IPS-NIHi7 (cell line): Measurements from ENCODE around the gene TRIM28.
"Not testable (repeated sequence)": the region's sequence is repeated elsewhere in the genome, so short reads cannot be mapped to it uniquely, and the experiment has no call there.

Experiments used
- DNase-seq: peaks from one replicate; pipeline ENCODE4 v3.0.0; 2012; ENCODE audit warnings: mixed read lengths; ENCODE audit errors: extremely low spot score

Gene TRIM28

DNA sequence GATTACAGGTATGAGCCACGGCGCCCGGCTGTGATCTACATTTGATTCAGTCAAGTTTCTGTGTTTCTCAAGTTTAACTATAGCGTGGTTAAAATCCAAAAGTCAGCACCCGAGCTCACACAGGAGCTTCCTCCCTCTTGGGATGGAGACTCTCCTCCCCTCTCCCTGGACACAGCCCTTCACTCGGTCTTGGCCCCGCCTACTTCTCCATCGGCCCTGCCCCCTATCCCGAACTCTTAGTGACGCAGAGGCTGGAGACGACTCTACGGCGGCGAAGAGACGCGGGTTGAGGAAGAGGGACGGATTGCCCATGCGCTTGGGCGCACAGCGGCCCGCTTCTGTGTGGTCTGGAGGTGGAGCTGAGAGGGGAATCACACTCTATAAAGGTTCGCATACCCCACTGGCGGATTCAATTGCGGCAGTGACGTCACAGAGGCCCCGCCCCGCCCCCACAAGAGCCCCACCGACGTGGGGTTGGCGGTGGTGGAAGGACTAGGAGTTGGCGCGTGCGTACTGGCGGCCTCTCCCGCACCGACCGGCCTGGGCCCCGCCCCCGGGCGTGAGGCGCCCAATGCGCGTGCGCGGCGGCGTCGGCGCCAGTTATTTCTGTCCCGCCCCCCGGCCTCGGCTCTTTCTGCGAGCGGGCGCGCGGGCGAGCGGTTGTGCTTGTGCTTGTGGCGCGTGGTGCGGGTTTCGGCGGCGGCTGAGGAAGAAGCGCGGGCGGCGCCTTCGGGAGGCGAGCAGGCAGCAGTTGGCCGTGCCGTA lies at the start of gene TRIM28:
TSS of gene TRIM28 (plus strand) at position 239 of the 765 bp plus-strand sequence. CDS start 694 bp downstream, outside the sequence.
- peak; percentile 97 for DNase-seq

DNA sequence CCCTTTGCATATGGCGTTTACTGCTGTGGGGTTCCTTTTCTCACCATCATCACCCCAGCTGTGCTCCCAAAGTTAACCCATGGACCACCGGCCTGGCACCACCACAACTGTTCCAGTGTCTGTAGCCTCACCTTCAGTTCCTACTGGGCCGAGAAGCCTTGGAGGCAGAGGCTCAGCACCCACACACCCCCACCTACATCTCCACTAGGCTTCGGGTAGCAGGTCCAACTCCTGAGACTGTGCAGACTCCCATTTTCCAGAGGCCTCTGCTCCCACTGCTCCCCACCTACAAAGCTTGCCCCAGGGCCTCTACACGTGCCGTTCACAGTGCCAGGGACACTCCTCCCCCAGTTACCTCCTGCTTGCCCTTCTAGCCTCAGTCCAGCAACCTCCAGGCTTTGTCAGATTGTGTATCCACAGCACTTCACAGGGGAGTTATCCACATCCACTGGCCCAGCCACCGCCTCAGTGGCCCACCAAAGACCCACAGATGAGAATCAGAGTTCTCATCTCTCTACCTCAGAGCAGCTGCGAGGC lies 46.2 kb upstream of the TRIM28 start:
- DNase-seq = no peak

- no peak for DNase-seq
Measured at GRCh38 chr19:58498316-58499020, 45.4 kb upstream of the TRIM28 start.

- peak; percentile 100 for DNase-seq
Measured at GRCh38 chr19:58499021-58499927, 44.6 kb upstream of the TRIM28 start.

- no peak for DNase-seq
Measured at GRCh38 chr19:58500242-58500641, 43.6 kb upstream of the TRIM28 start.

DNA sequence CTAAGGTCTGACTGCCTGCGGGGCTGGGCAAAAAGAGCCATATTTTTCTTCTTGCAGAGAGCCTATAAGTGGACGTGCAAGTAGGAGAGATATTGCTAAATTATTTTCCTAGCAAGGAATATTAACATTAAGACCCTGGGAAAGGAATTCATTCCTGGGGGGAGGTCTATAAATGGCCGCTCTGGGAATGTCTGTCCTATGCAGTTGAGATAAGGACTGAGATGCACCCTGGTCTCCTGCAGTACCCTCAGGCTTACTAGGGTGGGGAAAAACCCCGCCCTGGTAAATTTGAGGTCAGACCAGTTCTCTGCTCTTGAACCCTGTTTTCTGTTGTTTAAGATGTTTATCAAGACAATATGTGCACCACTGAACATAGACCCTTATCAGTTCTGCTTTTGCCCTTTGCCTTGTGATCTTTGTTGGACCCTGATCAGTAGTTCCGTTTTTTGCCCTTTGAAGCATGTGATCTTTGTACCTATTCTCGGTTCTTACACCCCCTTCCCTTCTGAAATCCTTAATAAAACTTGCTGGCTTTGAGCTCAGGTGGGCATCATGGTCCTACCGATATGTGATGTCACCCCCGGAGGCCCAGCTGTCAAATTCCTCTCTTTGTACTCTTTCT lies 36.2 kb upstream of the TRIM28 start:
- not testable (repeated sequence) for DNase-seq

DNA sequence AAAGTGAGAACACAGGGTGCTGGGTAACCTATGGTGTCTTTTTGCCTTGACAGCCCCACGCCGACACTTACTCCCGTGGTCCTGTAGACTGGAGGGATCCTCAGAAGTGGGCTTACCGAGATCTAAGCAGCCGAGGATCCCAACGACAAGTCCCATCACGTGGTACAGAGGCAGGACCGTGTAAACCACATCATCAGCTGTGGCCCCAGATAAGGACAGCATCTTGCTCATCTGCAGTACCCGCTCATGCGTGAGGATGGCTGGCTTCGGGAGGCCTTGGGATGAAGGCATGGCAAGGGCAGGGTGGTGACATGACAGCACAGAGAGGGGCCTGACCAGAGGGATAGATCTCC lies 34.2 kb upstream of the TRIM28 start:
- DNase-seq = no peak

GRCh38 chr19:58510084-58510862 lies 33.6 kb upstream of the TRIM28 start:
- DNase-seq = no peak

- no peak for DNase-seq
Measured at GRCh38 chr19:58511353-58512208, 32.3 kb upstream of the TRIM28 start, which contains the start of gene SLC27A5. SLC27A5 (minus strand) TSS chr19:58511992; CDS start chr19:58511955, 37 bp downstream.

GRCh38 chr19:58513213-58513693 lies 30.6 kb upstream of the TRIM28 start:
- DNase-seq = no peak

GRCh38 chr19:58513694-58514563 lies 29.9 kb upstream of the TRIM28 start:
- DNase-seq = peak; percentile 97

- DNase-seq = no peak
Measured at GRCh38 chr19:58514564-58515022, 29.3 kb upstream of the TRIM28 start.

- DNase-seq = no peak
Measured at GRCh38 chr19:58515259-58515658, 28.6 kb upstream of the TRIM28 start.

DNA sequence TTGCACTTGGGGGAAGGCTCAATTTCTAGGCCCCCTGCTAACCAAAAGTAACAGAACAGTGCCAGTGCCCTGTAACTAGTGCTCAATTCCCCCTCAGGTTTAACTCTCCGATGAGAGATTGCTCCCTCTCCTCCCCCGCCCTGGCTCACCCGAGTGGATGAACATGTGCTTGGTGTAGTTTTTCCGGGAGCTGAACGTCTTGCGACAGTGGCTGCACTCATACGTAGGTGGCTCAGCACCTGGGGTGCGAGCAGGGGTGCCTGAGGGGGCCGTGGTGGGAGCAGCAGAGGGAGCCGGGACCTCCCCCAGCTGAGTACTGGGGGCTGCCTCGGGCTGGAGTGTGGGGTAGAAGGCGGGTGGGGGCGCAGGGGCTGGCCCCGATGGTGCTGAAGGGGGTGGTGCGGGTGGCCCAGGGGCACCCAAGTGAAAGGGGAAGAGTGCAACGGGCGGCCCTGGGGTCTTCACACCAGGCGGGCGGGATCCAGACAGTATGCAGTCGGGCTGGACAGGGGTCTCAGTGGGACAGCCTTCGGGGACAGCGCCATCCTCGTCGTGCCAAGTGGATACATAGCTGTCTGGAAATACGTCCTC lies 27.5 kb upstream of the TRIM28 start:
- DNase-seq = no peak

DNA sequence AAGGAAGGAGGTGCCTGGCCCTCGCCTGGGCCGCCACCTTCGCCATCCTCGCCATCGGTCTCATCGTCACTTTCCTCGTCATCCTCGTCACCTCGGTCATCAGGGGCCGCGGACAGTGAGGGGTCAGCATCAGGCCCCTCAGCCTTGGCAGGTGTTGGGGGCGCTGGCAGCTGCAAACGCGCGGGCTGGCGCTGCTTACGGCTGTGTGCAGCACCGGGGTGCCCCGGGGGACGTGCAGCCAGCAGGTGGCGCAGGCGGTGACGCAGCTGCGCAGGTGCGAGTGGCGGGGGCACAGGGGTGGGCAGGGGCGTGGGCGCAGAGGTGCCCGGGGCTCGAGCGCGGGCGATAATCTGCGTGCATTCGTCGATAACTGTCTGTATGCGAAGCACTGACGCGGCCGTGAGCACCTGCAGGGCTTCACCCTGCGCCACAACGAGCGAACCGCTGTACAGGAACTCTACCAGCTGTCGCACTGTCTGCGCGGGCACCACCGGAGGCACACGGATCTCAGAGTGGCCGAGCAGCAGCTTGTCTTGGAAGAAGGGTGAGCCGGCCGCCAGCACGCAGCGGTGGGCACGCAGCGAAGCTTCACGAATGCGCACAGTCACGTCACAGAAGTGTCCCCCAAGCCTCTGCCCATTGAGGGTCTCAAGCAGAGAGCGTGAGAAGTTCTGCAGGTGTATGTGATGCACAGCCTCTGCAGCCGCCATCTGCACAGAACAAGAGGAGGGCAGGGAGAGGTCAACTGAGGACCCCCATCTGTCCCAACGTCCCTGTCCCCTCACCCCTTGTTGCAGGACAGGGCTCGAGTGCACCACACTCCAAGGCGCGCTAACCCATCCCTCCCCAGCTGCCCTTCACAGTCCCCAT lies 26.7 kb upstream of the TRIM28 start:
- DNase-seq = no peak

- no peak for DNase-seq
Measured at GRCh38 chr19:58518256-58519086, 25.4 kb upstream of the TRIM28 start.
